Stomach (tissue), 9 donors: ENCODE data around the gene PPP1R13B. TPM values are rescaled to one million over a fixed set of nuclear protein-coding genes. Genes with fewer than 3 reads are reported as not detected.

Source experiments
- DNase-seq, 2 donors: peaks; one replicate each; pipeline versions ENCODE4 v3.0.0 to v3.0.0-alpha.2; 2013 to 2019
- H3K27ac ChIP-seq, 5 donors: fragments of 200-600 bp in 4 of 5; sonication (generic) in 4 of 5; one replicate each; pipeline ENCODE4 v1.5.1; 2013 to 2019; ENCODE audit warnings: mild to moderate bottlenecking in 1 of 5, moderate library complexity in 1 of 5
- H3K27me3 ChIP-seq, 3 donors: fragments of 200-600 bp; sonication (generic); one replicate each; pipeline ENCODE4 v1.5.1; 2017 to 2019; ENCODE audit warnings: mixed run types in 1 of 3
- H3K36me3 ChIP-seq, 4 donors: fragments of 200-600 bp; sonication (generic); 1 replicate in 3 of 4; 2 replicates in 1 of 4; pipeline ENCODE4 v1.5.1; 2016 to 2019
- H3K4me1 ChIP-seq, 4 donors: fragments of 200-600 bp; sonication (generic); one replicate each; pipeline ENCODE4 v1.5.1; 2016 to 2019
- H3K4me3 ChIP-seq, 4 donors: fragments of 200-600 bp; sonication (generic) in 3 of 4; one replicate each; pipeline ENCODE4 v1.5.1; 2016 to 2019; ENCODE audit warnings: mild to moderate bottlenecking in 1 of 4
- H3K9me3 ChIP-seq, 4 donors: fragments of 200-600 bp; sonication (generic); one replicate each; pipeline ENCODE4 v1.5.1; 2016 to 2019
- EP300 ChIP-seq: sonication (generic); formaldehyde crosslinking; IDR thresholded peaks from one replicate; pipeline ENCODE4 v1.6.1; 2017; ENCODE audit warnings: antibody characterized with exemption
- POLR2A ChIP-seq, 4 donors: fragments of 450-650 bp; IDR thresholded peaks; one replicate each; pipeline ENCODE4 v1.6.1; 2016; ENCODE audit warnings: antibody characterized with exemption in 4 of 4, control low read depth in 2 of 4, mild to moderate bottlenecking in 1 of 4, moderate library complexity in 1 of 4
- POLR2AphosphoS5 ChIP-seq, 3 donors: sonication (generic); formaldehyde crosslinking; IDR thresholded peaks; one replicate each; pipeline ENCODE4 v1.6.1; 2016; ENCODE audit warnings: antibody characterized with exemption in 3 of 3
- WGBS, 5 donors: extraction: QIAGEN DNeasy Blood & Tissue Kit in 3 of 5; methylation state at CpG; one replicate each; pipeline versions ENCODE4 v1.1.5 to v1.1.7; 2013 to 2018; 5-methylcytosine and 5-hydroxymethylcytosine counted together
- intact Hi-C: fragments of 100-400 bp; cut with DNase I; formaldehyde crosslinking; loops from one replicate; pipeline ENCODE4 v1.15.1; 2023; ENCODE audit warnings: low total_unique reads
- polyA plus RNA-seq, 3 donors: library from polyadenylated mRNA; stranded (reverse); fragments of 200-250 nt; gene quantifications; one replicate each; pipeline ENCODE4 v1.2.3, GENCODE V29; 2013
- total RNA-seq, 5 donors: library from RNA; depleted of rRNA; stranded (reverse); fragments of >200 nt; gene quantifications; one replicate each; pipeline versions ENCODE4 v1.1.0 to v1.2.3, GENCODE V29; 2014 to 2016
- TF ChIP-seq, protein P1 (sequence below), 7 experiments: fragments of 450-650 bp in 4 of 7; fragments of 200-600 bp in 3 of 7; sonication (generic) in 3 of 7; IDR thresholded peaks; one replicate each; pipeline ENCODE4 v1.5.1; 2016 to 2019; ENCODE audit warnings: antibody characterized with exemption in 7 of 7, control low read depth in 2 of 7, mild to moderate bottlenecking in 1 of 7
- donor health status: healthy with polysubstance abuse.
- donor health status: Bipolar disorder and iron deficiency.
- donor health status: healthy.

Gene PPP1R13B
- total and polyA plus RNA-seq, 8 donors: 10.8 to 84.0 (median 18.3) TPM

DNA sequence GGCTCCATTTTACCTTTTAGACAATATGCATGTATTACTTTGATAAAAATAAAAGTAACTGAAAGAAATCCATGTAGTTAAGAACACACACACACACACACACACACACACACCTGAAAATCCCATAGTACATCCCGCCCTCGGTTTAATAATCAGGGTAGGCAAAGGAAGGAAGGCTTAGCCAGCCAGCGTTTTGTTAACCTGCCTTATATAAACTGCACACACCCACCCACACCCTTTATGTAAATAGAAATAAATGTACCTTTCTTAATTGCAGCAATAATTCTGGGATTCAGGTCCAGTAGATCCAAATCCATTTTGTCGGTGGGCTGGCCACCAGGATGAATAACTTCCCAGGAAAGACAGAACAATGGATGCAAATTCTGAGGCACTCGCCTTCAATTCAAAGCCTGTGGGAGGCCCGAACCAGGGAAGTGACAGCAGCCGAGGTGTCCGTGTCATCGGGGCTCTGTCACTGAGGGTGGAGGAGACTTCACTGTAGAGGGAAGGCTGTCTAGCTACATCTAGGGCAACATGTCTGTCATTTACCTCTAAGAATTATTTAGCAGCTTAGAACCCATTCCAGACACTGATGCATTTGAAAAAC lies 136.5 kb downstream of the PPP1R13B start:
- intact Hi-C loops: no loop called here
- no peak overlapping the region for H3K4me3 ChIP-seq
- H3K36me3 ChIP-seq: peaks cover 4 to 34% (median 29%) of the 10 kb centered on the region in 4 donors
- TF ChIP-seq POLR2AphosphoS5 (IDR thresholded peaks at IDR 0.05) (no peak), EP300 (no peak)
- TF ChIP-seq, protein P1, sequence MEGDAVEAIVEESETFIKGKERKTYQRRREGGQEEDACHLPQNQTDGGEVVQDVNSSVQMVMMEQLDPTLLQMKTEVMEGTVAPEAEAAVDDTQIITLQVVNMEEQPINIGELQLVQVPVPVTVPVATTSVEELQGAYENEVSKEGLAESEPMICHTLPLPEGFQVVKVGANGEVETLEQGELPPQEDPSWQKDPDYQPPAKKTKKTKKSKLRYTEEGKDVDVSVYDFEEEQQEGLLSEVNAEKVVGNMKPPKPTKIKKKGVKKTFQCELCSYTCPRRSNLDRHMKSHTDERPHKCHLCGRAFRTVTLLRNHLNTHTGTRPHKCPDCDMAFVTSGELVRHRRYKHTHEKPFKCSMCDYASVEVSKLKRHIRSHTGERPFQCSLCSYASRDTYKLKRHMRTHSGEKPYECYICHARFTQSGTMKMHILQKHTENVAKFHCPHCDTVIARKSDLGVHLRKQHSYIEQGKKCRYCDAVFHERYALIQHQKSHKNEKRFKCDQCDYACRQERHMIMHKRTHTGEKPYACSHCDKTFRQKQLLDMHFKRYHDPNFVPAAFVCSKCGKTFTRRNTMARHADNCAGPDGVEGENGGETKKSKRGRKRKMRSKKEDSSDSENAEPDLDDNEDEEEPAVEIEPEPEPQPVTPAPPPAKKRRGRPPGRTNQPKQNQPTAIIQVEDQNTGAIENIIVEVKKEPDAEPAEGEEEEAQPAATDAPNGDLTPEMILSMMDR (IDR thresholded peaks at IDR 0.05): no peak
- no peaks in the 10 kb centered on the region for H3K27me3 ChIP-seq
- 28 to 62% (median 36%) methylated on average over 9 of the region's 9 CpGs for WGBS, 5 donors
- no peaks in the 10 kb centered on the region for H3K9me3 ChIP-seq
- no peak for DNase-seq
- H3K4me1 ChIP-seq: peaks cover 38 to 90% (median 76%) of the 10 kb centered on the region in 4 donors
- H3K27ac ChIP-seq: peak overlapping the region in 4 of 5 donors; percentile 71 to 84 (median 78)

DNA sequence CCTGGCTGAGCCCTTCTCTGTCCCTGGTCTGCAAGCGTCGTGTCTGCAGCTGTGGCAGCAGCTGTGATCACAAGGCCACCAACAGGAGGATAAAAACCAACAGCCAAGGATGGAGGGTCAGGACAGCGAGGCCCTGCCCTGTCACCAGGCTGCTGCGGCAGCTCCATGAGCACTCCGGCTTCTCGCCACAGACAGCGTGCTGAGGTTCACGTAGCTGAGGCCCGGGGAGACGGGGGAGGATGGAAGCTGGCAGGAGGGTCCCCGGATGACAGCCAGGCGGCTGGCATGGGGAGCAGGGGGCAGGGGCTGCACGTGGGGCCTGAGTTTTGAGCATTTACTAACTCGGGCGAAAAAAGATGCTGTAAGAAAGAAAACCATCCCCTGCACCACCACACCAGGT lies 137.6 kb downstream of the PPP1R13B start:
- H3K27ac ChIP-seq: peak overlapping the region in 1 of 5 donors; percentile 32
- no peak overlapping the region for H3K4me3 ChIP-seq
- peaks cover 38 to 97% (median 83%) of the 10 kb centered on the region in 4 donors for H3K4me1 ChIP-seq
- TF ChIP-seq EP300: no peak
- TF ChIP-seq POLR2AphosphoS5 (IDR thresholded peaks at IDR 0.05): no peak
- no peak for TF ChIP-seq POLR2A (IDR thresholded peaks at IDR 0.05)
- TF ChIP-seq, protein P1 (IDR thresholded peaks at IDR 0.05): no peak
- no peaks in the 10 kb centered on the region for H3K9me3 ChIP-seq
- 87 to 94% (median 92%) methylated on average over 12 to 15 of the region's 15 CpGs for WGBS, 5 donors
- H3K27me3 ChIP-seq: no peaks in the 10 kb centered on the region
- intact Hi-C loops: no loop called here
- H3K36me3 ChIP-seq: peaks cover 4 to 45% (median 36%) of the 10 kb centered on the region in 4 donors
- DNase-seq: no peak

DNA sequence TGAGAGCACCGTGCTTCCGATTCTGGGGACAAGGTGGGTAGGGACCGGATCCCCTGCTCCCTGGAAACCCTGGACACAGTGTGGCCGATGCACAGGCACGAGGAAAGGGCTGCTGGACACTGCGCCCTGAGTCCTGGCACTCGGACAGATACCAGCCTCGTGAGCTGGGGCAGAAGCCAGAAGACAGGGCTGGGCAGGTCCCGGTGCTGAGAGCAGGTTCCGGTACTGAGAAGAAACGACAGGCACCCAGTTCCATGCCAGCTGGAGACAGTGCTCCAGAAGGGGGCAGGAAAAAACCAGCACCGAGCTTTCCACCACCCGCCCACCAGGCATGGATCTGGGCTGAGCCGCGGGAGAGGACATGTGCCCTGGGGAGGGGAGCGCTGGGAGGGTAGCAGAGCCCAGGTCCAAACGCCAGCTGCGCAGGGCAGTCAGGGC lies 138.6 kb downstream of the PPP1R13B start:
- no peaks in the 10 kb centered on the region for H3K9me3 ChIP-seq
- H3K4me3 ChIP-seq: no peak overlapping the region
- peak in 1 of 2 donors; percentile 76 for DNase-seq
- H3K36me3 ChIP-seq: peaks cover 9 to 55% (median 46%) of the 10 kb centered on the region in 4 donors
- 31 to 76% (median 43%) methylated on average over 17 to 18 of the region's 18 CpGs for WGBS, 5 donors
- H3K27ac ChIP-seq: peak overlapping the region in 1 of 5 donors; percentile 18
- no peaks in the 10 kb centered on the region for H3K27me3 ChIP-seq
- intact Hi-C loops: no loop called here
- TF ChIP-seq, protein P1 (IDR thresholded peaks at IDR 0.05): no peak
- TF ChIP-seq EP300: no peak
- H3K4me1 ChIP-seq: peaks cover 38 to 90% (median 79%) of the 10 kb centered on the region in 4 donors

DNA sequence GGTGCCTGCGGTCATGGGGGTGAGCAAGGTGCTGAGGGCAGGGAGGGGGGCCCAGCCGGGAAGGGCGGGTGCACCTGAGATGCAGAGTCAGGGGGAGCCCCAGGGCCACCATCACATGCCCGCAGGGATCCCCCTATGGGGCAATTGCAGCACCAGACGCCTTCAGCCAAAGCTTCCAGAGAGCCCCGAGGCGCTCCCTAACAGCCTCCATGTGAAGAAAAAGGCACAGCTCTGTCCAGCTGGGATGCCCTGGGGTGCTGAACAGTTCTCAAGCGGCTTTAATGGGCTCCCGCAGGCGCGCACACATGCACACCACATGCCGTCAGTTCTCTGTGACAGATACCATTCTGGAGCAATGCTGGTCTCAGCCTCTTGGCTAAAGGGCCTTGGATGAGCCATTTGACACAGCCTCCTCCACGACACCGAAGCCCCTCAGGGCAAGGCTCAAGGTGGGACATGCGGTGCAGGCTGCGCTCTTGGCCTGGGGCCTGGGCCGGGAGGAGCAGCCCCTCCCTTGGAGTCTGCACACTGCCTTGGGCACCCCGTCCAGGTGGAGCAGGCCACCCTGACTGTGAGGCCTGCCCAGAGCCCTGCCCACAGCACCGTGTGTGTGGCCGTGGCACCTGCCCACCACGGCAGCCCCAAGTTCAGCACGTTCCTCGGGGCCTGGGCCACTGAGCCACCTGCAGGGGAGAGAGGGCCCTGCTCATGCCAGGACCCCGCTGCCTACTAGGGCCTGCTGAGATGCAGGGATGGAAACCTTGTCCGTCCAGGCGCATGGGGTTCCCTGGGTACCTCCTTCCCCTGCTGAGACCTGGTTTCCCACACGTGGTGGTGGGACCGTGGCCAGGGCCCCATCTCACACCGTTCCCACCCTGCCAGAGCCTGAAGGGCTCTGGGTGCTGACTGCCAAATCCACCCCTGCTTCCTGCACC lies 139.8 kb downstream of the PPP1R13B start:
- no peak overlapping the region for H3K4me3 ChIP-seq

More for the DNA sequence above, 139.8 kb downstream of the PPP1R13B start:
- intact Hi-C loops: no loop called here
- Histone ChIP-seq H3K36me3 (peaks cover 12 to 67% (median 58%) of the 10 kb centered on the region in 4 donors), H3K27ac (no peak overlapping the region), H3K4me1 (peaks cover 31 to 79% (median 70%) of the 10 kb centered on the region in 4 donors), H3K27me3 (no peaks in the 10 kb centered on the region), H3K9me3 (no peaks in the 10 kb centered on the region)
- 87 to 92% (median 88%) methylated on average over 12 to 29 of the region's 29 CpGs for WGBS, 5 donors
- DNase-seq: no peak
- TF ChIP-seq POLR2A (IDR thresholded peaks at IDR 0.05) (no peak), POLR2AphosphoS5 (IDR thresholded peaks at IDR 0.05) (no peak), EP300 (no peak)
- TF ChIP-seq, protein P1 (IDR thresholded peaks at IDR 0.05): no peak
